Astrocyte (in vitro differentiated cells and primary cell): Measurements from ENCODE around the gene VAMP8.

Experiments
- CTCF ChIP-seq: IDR thresholded peaks from 2 replicates; pipeline ENCODE4 v1.5.1; 2011; ENCODE audit warnings: low read depth, mild to moderate bottlenecking, inconsistent platforms, low read length, moderate library complexity; ENCODE audit not compliant: insufficient read depth
- EZH2 ChIP-seq: IDR thresholded peaks from 2 replicates; pipeline ENCODE4 v1.6.1; 2012; ENCODE audit warnings: mild to moderate bottlenecking, low read length, inconsistent platforms; ENCODE audit not compliant: insufficient read depth

GRCh38 chr2:85613717-85614515 is 36.5 kb downstream of the VAMP8 start:
- TF ChIP-seq CTCF: no peak
- no peak for TF ChIP-seq EZH2
